ENCODE data around the gene DAP. TPM values are rescaled to one million over a fixed set of nuclear protein-coding genes. Genes with fewer than 3 reads are reported as not detected.

Gene DAP
- total and polyA plus RNA-seq, 2 experiments from 2014 or later = 52.9 to 255 TPM

- Histone ChIP-seq H3K36me3 (ENCODE audit: low read depth) (no peaks in the 10 kb centered on the region), H4K20me1 (ENCODE audit: insufficient read depth) (no peaks in the 10 kb centered on the region; the same call in 1 of the 2 replicates), H3K4me3 (no peak overlapping the region), H3K79me2 (ENCODE audit: insufficient read depth) (no peaks in the 10 kb centered on the region), H3K4me2 (ENCODE audit: unreplicated experiment) (no peak overlapping the region), H3K9me3 (ENCODE audit: low read depth) (no peaks in the 10 kb centered on the region), H3K27ac (no peak overlapping the region), H3K9me2 (ENCODE audit: insufficient read depth) (no peaks in the 10 kb centered on the region), H2AFZ (no peak overlapping the region), H3K9ac (no peak overlapping the region), H3F3A (ENCODE audit: insufficient read depth) (no peaks in the 10 kb centered on the region), H3K4me1 (ENCODE audit: insufficient read depth) (0 out of 2 replicates have a peak, but pooled peaks cover 4% of the 10 kb centered on the region), H3K27me3 (replicated peaks; ENCODE audit: insufficient read depth) (no peaks in the 10 kb centered on the region)
- in situ Hi-C loops (cut with MboI) = no loop called here
- DNase-seq = no peak
- WGBS, 2 experiments (ENCODE audit: low coverage in 1 of 2, low lambda C conversion rate in 2 of 2, missing lambda C conversion rate in 2 of 2) = 76 to 78% methylated on average over 11 of the region's 11 CpGs
- no peak for TF ChIP-seq EZH2 (IDR thresholded peaks at IDR 0.05; ENCODE audit: insufficient read depth, poor library complexity, severe bottlenecking)
- no peak for TF ChIP-seq EZH2phosphoT487 (IDR thresholded peaks at IDR 0.05; ENCODE audit: insufficient read depth, low read depth)
Observed at GRCh38 chr5:10662083-10662482, 99.0 kb downstream of the DAP start.

- 90 to 92% methylated on average over 13 of the region's 13 CpGs for WGBS, 2 experiments (ENCODE audit: low coverage in 1 of 2, low lambda C conversion rate in 2 of 2, missing lambda C conversion rate in 2 of 2)
- no peaks in the 10 kb centered on the region; the same call in 1 of the 2 replicates for H4K20me1 ChIP-seq (ENCODE audit: insufficient read depth)
- no peak overlapping the region for H3K9ac ChIP-seq
- H3K36me3 ChIP-seq (ENCODE audit: low read depth) = no peaks in the 10 kb centered on the region
- no peaks in the 10 kb centered on the region for H3K9me2 ChIP-seq (ENCODE audit: insufficient read depth)
- no peak overlapping the region for H3K4me3 ChIP-seq
- 0 out of 2 replicates have a peak, but pooled peaks cover 4% of the 10 kb centered on the region for H3K4me1 ChIP-seq (ENCODE audit: insufficient read depth)
- H3K79me2 ChIP-seq (ENCODE audit: insufficient read depth) = no peaks in the 10 kb centered on the region
- H3K27me3 ChIP-seq (replicated peaks; ENCODE audit: insufficient read depth) = no peaks in the 10 kb centered on the region
- no peak overlapping the region for H3K27ac ChIP-seq
- no peak for TF ChIP-seq EZH2phosphoT487 (IDR thresholded peaks at IDR 0.05; ENCODE audit: insufficient read depth, low read depth)
- no peak for TF ChIP-seq EZH2 (IDR thresholded peaks at IDR 0.05; ENCODE audit: insufficient read depth, poor library complexity, severe bottlenecking)
- in situ Hi-C loops (cut with MboI) = no loop called here
- no peaks in the 10 kb centered on the region for H3F3A ChIP-seq (ENCODE audit: insufficient read depth)
- no peak overlapping the region for H2AFZ ChIP-seq
- H3K9me3 ChIP-seq (ENCODE audit: low read depth) = no peaks in the 10 kb centered on the region
- DNase-seq = no peak
- no peak overlapping the region for H3K4me2 ChIP-seq (ENCODE audit: unreplicated experiment)
Observed at GRCh38 chr5:10661401-10661800, 99.6 kb downstream of the DAP start.

- no peaks in the 10 kb centered on the region for H3K9me3 ChIP-seq (ENCODE audit: low read depth)
- H3F3A ChIP-seq (ENCODE audit: insufficient read depth) = no peaks in the 10 kb centered on the region
- no peaks in the 10 kb centered on the region; the same call in 1 of the 2 replicates for H4K20me1 ChIP-seq (ENCODE audit: insufficient read depth)
- 83 to 84% methylated on average over 15 of the region's 15 CpGs for WGBS, 2 experiments (ENCODE audit: low coverage in 1 of 2, low lambda C conversion rate in 2 of 2, missing lambda C conversion rate in 2 of 2)
- no peak for DNase-seq
- in situ Hi-C loops (cut with MboI) = no loop called here
- no peak overlapping the region for H3K9ac ChIP-seq
- 0 out of 2 replicates have a peak, but pooled peaks cover 7% of the 10 kb centered on the region for H3K4me1 ChIP-seq (ENCODE audit: insufficient read depth)
- H2AFZ ChIP-seq = no peak overlapping the region
- H3K79me2 ChIP-seq (ENCODE audit: insufficient read depth) = no peaks in the 10 kb centered on the region
- no peaks in the 10 kb centered on the region for H3K9me2 ChIP-seq (ENCODE audit: insufficient read depth)
- H3K27me3 ChIP-seq (replicated peaks; ENCODE audit: insufficient read depth) = no peaks in the 10 kb centered on the region
- H3K36me3 ChIP-seq (ENCODE audit: low read depth) = no peaks in the 10 kb centered on the region
- H3K27ac ChIP-seq = no peak overlapping the region
- no peak overlapping the region for H3K4me2 ChIP-seq (ENCODE audit: unreplicated experiment)
- H3K4me3 ChIP-seq = no peak overlapping the region
- TF ChIP-seq EZH2phosphoT487 (IDR thresholded peaks at IDR 0.05; ENCODE audit: insufficient read depth, low read depth) (no peak), EZH2 (IDR thresholded peaks at IDR 0.05; ENCODE audit: insufficient read depth, poor library complexity, severe bottlenecking) (no peak)
Observed at GRCh38 chr5:10660720-10661387, 100.2 kb downstream of the DAP start.

GRCh38 chr5:10660135-10660534 lies 100.9 kb downstream of the DAP start:
- in situ Hi-C loops (cut with MboI) = no loop called here
- Histone ChIP-seq H3F3A (ENCODE audit: insufficient read depth) (no peaks in the 10 kb centered on the region), H3K27me3 (replicated peaks; ENCODE audit: insufficient read depth) (no peaks in the 10 kb centered on the region), H3K36me3 (ENCODE audit: low read depth) (no peaks in the 10 kb centered on the region), H3K9ac (no peak overlapping the region), H3K9me3 (ENCODE audit: low read depth) (no peaks in the 10 kb centered on the region), H3K4me2 (ENCODE audit: unreplicated experiment) (no peak overlapping the region), H4K20me1 (ENCODE audit: insufficient read depth) (no peaks in the 10 kb centered on the region; the same call in 1 of the 2 replicates), H3K79me2 (ENCODE audit: insufficient read depth) (no peaks in the 10 kb centered on the region), H3K4me1 (ENCODE audit: insufficient read depth) (0 out of 2 replicates have a peak, but pooled peaks cover 7% of the 10 kb centered on the region), H2AFZ (no peak overlapping the region), H3K27ac (no peak overlapping the region), H3K4me3 (no peak overlapping the region), H3K9me2 (ENCODE audit: insufficient read depth) (no peaks in the 10 kb centered on the region)
- WGBS, 2 experiments (ENCODE audit: low coverage in 1 of 2, low lambda C conversion rate in 2 of 2, missing lambda C conversion rate in 2 of 2) = 80 to 87% methylated on average over 3 of the region's 3 CpGs
- TF ChIP-seq EZH2phosphoT487 (IDR thresholded peaks at IDR 0.05; ENCODE audit: insufficient read depth, low read depth) (no peak), EZH2 (IDR thresholded peaks at IDR 0.05; ENCODE audit: insufficient read depth, poor library complexity, severe bottlenecking) (no peak)
- no peak for DNase-seq

All from GM23248 (cell line).